GM12878 (cell line): Measurements from ENCODE around the gene APEX1.

Experiments
- POLR2A ChIP-seq: IDR thresholded peaks from 2 replicates; pipeline ENCODE4 v1.6.1; 2011; ENCODE audit warnings: low read depth, mild to moderate bottlenecking, low read length
- POLR2AphosphoS5 ChIP-seq: IDR thresholded peaks from 2 replicates; pipeline ENCODE4 v1.6.1; 2011; ENCODE audit warnings: mild to moderate bottlenecking, low read length, inconsistent platforms
- ZNF274 ChIP-seq: IDR thresholded peaks from one replicate; pipeline ENCODE4 v1.8.0; 2011; ENCODE audit not compliant: insufficient read length, insufficient read depth

DNA sequence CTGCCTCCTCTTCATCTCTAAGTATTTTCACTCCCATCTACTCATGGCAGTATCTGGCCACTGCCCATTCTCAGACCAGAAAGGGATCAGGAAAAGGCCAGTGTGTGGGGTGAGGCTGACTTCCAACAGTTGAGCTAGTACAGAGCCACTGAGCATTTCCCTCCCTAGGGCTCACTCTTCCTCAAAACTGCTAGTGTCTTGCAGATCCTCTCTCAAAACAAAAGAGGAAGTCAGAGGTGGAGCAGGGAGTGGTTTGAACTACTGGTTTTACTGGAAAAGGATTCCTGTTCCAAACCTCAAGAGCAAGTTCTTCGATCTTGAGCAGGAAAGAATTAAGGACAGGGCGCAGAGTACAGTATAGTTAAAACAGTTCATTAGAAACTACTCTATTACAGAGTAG, 38.6 kb downstream of the APEX1 start:
- no peak for TF ChIP-seq POLR2A
- TF ChIP-seq POLR2AphosphoS5, result no peak
- no peak for TF ChIP-seq ZNF274
